AG04449 (cell line): Measurements from ENCODE around the gene ARHGAP35.

Experiments
- CTCF ChIA-PET: fragments of 350-600 bp; formaldehyde crosslinking; extraction: SDS; loops from one replicate; lab custom pipeline; 2021; ENCODE audit warnings: antibody characterized with exemption; lab: Yijun Ruan, JAX
- POLR2A ChIA-PET: fragments of 400-600, 350-600 bp; formaldehyde crosslinking; extraction: SDS; loops from one replicate; lab custom pipeline; 2020; ENCODE audit warnings: antibody characterized with exemption, inconsistent platforms; lab: Yijun Ruan, JAX
- DNase-seq: peaks from one replicate; pipeline ENCODE4 v3.0.0-alpha.2; 2010; ENCODE audit warnings: low read depth, low spot score
- H3K4me3 ChIP-seq: 2 replicates; pipeline ENCODE4 v1.5.1; 2011; ENCODE audit warnings: low read depth, mild to moderate bottlenecking, control low read depth, low read length
- TF ChIP-seq, protein P1 (sequence below): IDR thresholded peaks from one replicate; pipeline ENCODE4 v1.5.1; 2011; ENCODE audit warnings: mild to moderate bottlenecking, moderate library complexity, low read length, control low read depth, inconsistent platforms; ENCODE audit not compliant: insufficient read depth; ENCODE audit errors: missing control alignments

Gene ARHGAP35

DNA sequence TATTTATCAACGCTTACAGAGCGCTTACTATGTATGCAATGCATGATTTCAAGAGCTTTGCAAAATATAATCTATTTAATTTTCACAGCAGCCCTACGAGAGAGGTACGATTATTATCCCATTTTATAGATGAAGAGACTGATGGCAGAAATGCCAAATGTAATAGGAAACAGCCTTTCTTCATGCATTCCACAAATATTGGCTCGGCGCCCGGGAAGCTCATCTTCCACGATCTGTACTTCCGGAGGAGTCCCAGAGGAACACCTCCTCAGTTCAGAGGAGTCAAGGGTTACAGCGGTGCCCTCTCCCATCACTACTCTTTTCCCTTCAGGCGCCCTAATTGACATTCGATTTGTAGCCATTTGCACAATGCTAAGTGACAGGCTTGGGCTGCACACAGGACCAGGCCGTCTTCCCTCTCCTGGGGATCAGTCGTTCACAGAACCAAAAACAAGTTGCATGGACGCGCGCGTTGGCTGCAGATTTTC is 1.1 kb upstream of the ARHGAP35 start:
- CTCF ChIA-PET = interaction anchor here (0.8 to 7.0 kb wide), 5 partner anchors 19 to 172 kb away, joined by 3 to 138 read pairs (median 3); no protein-coding TSS in a partner anchor
- TF ChIP-seq, protein P1, sequence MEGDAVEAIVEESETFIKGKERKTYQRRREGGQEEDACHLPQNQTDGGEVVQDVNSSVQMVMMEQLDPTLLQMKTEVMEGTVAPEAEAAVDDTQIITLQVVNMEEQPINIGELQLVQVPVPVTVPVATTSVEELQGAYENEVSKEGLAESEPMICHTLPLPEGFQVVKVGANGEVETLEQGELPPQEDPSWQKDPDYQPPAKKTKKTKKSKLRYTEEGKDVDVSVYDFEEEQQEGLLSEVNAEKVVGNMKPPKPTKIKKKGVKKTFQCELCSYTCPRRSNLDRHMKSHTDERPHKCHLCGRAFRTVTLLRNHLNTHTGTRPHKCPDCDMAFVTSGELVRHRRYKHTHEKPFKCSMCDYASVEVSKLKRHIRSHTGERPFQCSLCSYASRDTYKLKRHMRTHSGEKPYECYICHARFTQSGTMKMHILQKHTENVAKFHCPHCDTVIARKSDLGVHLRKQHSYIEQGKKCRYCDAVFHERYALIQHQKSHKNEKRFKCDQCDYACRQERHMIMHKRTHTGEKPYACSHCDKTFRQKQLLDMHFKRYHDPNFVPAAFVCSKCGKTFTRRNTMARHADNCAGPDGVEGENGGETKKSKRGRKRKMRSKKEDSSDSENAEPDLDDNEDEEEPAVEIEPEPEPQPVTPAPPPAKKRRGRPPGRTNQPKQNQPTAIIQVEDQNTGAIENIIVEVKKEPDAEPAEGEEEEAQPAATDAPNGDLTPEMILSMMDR = no peak
- no peak for DNase-seq
- POLR2A ChIA-PET = interaction anchor here (0.6 to 1.3 kb wide), 6 partner anchors 9 to 132 kb away, joined by 3 to 6 read pairs (median 4); partner anchors contain the start of gene AP2S1
- peak overlapping the region; percentile 57 for H3K4me3 ChIP-seq

DNA sequence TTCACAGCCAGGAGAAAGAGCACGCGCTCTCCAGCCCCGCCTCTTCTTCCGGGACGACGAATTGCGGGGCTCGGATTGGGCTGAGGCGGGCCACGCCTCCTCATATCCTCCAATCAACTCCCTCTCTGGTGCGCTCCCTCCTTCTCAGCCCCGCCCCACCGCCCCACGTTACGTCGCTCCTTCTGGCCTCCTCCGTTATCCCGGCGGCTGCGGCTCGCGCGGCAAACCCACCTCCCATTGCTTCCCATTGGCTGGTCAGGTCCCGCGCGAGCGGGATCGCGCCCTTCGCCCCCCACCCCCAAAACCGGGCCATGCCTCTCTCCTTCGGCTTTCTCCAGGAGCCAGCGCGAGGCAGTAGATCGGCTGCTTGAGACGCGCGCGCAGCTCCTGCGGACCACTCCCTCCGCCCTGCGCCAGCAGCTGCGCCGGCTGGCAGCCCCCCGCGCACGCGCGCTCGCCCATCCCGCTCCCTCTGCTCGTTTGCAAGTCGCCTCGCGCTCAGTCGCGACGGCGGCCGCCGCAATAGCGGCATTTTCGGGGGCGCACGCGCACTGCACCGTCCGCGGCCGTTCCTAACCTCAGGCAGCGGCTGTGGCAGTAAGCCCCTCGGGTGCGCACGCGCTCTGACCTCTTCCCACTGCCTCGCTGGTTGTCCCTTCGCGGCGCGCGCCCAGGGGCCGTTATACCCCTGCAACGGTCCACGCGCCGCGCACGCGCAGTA is 512 bp upstream of the ARHGAP35 start:
- peak; percentile 90 for DNase-seq
- CTCF ChIA-PET = interaction anchor here (0.9 to 7.0 kb wide), 3 partner anchors 59 to 132 kb away, joined by 3 to 138 read pairs (median 3); no protein-coding TSS in a partner anchor
- POLR2A ChIA-PET = interaction anchor here (0.6 to 1.3 kb wide), 6 partner anchors 9 to 132 kb away, joined by 3 to 6 read pairs (median 4); partner anchors contain the start of gene AP2S1
- peak overlapping the region; percentile 90 for H3K4me3 ChIP-seq
- TF ChIP-seq, protein P1 = no peak

DNA sequence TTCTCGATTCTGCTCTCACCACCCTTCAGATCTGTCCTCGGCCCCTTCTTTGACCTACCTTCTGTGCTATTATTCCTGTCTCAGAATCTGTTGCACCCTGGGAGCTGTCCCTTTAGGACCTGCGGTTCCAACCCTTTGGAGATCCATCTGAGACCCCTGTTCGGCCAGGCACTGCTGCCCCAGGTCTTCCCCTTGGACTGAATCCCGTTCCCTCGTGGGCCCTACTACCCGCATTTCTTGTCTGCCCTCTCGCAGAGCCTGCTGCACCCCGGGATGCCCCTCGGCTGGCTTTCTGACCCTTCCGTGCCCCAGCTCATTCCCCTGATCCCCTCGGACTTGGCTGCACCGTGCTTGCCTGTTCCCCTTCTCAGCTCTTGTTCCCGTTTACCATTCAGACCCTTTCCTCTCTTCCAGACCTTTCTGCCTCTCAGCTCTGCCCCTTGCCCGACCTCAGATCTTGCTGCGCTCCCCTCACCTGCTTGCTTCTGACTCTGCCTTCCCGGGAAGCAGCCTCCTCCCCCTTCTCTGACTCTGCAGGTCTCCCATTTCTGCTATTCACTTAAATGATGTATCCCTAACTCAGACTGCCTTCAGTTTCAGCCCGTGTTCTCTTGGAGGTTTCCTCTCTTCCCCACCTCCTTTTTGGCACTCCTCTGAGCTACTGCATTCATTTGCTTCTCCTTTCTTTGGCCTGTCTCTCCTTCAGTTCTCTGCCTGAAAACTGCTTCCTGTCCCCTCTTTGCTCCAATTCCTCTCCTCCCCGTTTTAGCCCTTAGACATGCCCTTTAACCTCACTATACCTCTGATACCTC is 1.1 kb downstream of the ARHGAP35 start:
- peak overlapping the region; percentile 90 for H3K4me3 ChIP-seq
- CTCF ChIA-PET = interaction anchor here (0.9 to 4.0 kb wide), 6 partner anchors 17 to 151 kb away, joined by 3 to 34 read pairs (median 6); no protein-coding TSS in a partner anchor
- TF ChIP-seq, protein P1 = no peak
- POLR2A ChIA-PET = interaction anchor here (1.1 to 1.7 kb wide), 4 partner anchors 73 to 114 kb away, joined by 3 to 10 read pairs (median 3); partner anchors contain the start of gene SLC1A5
- no peak for DNase-seq

DNA sequence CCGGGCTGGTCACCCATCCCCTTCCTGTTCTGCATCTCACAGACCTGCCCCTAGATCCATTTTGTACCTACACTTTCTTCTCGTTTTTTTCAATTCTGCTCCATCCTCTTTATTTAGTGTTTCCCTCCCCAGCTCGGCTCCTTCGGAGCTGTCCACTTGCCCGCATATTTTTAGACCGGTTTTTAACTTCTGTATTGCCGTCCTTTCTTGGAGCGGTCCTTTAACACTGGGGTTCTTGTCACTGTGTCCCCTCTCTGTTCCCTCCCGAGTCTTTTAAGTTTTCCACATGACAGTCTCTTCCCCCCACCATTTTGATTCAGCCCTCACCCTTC is 1.7 kb downstream of the ARHGAP35 start:
- peak overlapping the region; percentile 90 for H3K4me3 ChIP-seq
- no peak for DNase-seq
- POLR2A ChIA-PET = interaction anchor here (1.3 to 1.7 kb wide), 2 partner anchors 74 to 98 kb away, joined by 3 read pairs; partner anchors contain the start of gene SLC1A5
- TF ChIP-seq, protein P1 = no peak
- CTCF ChIA-PET = interaction anchor here (0.9 to 4.0 kb wide), 6 partner anchors 17 to 151 kb away, joined by 3 to 34 read pairs (median 6); no protein-coding TSS in a partner anchor

DNA sequence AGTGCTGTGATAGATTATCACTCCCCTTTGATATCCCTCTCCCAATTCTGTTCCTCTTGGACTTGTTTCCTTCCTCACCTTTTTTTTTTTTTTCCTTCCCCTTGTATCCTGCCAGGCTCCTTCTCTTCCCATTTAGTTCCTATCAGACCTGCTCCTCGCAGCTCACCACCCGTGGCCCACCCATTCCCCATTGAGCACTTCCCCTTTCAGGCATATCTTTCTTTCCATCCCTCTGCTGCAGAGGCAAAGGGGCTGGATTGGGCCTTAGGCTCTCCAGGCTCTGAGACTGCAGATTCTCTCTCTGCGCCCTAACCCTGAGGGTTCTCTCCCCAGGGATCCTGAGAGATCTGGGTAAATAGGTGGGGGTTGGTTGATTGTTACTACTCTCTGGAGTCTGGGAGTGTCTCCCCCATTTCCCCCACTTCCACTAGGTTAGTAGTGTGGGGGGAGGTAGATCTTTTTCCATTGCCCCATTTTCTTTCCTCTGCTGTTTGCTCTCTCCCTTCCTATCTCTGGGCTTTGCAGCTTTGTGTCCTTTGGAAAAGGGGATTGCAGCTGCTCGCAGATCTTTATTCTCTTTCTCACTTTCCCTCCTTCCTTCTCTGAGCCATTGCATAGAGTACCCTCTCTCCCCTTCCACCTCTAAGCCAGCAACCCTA is 2.3 kb downstream of the ARHGAP35 start:
- DNase-seq = no peak
- TF ChIP-seq, protein P1 = no peak
- CTCF ChIA-PET = interaction anchor here (0.7 to 4.0 kb wide), 10 partner anchors 10 to 150 kb away, joined by 3 to 34 read pairs (median 3); no protein-coding TSS in a partner anchor

More for the DNA sequence above, 2.3 kb downstream of the ARHGAP35 start:
- H3K4me3 ChIP-seq = peak overlapping the region; percentile 90
- POLR2A ChIA-PET = interaction anchor here (0.9 to 1.2 kb wide), 4 partner anchors 11 to 113 kb away, joined by 3 to 5 read pairs (median 3); partner anchors contain the start of gene SLC1A5
